GM21737 (cell line): ENCODE results near the gene LRRC58.

Experiments used
- ATAC-seq: cut with Tn5 transposase; IDR thresholded peaks from one replicate; pipeline ENCODE4 v1.9.1; 2021; ENCODE audit warnings: mild to moderate bottlenecking, moderate library complexity; ENCODE audit not compliant: unreplicated experiment

Gene LRRC58

DNA sequence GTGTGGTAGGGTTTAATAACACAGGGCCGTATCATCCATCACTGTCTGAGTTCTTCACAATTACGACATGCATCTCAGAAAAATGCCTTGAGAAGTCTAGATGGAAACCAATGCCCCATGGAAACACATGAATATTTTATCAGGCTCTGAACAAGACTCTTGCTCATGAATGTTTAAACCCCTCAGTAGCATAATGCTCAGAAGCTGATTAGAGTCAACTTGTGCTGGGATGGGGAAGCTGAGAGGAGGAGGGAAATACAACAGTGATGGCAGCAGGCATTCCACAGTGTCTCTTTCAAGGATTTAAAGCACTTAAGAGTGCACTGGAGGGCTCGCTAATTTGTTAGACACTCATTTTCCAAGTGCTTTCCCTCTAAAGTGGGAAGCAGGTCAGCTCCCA, 67.9 kb downstream of the LRRC58 start:
- no peak for ATAC-seq

DNA sequence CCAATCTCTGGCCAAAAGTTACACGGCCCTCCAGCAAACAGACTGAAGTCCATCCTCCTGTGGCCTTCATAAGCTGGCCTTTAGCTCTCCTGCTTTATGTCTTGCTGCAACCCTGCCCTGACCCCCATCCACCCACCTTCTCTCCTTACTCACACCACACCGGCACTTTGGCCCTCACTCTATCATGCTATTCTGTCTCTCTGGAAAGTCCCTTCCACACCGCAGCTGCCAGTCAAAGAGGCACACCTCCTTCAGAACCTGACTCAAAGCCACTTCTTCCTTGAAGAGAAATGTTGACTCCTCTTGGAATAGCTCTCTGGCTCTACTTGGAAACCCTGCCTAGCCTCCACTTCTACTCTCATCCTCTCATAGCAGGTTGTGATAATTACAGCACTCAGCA, 68.6 kb downstream of the LRRC58 start:
- no peak for ATAC-seq

DNA sequence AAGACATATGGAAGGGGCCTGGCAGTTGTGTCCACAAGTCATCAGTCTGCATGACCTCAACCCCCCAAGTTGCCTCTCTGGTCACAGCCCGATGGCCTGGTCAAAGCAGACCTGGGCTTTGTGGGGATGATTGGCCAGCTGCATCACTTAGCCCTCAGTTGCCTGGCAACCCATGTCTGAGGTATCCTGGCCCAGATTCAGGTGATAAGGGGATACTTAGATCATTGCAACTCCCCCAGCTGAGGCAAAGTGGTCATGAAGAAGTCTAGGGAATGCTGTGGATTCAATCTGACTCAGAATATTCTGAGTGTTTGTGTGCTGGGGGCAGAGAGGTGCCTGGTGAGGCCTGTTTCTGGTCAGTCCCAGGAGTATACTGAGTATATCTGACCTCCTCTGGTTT, 69.1 kb downstream of the LRRC58 start:
- no peak for ATAC-seq

DNA sequence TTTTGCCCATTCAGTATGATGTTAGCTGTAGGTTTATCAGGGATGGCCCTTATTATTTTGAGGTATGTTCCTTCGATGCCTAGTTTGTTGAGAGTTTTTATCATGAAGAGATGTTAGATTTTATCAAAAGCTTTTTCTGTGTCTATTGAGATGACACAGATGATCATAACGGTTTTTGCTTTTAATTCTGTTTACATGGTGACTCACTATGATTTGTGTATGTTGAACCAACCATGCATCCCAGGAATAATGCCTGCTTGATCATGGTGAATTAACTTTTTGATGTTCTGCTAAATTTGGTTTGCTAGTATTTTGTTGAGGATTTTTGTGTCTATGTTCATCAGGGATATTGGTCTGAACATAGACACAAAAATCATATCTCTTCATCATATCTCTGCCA, 72.4 kb downstream of the LRRC58 start:
- no peak for ATAC-seq

DNA sequence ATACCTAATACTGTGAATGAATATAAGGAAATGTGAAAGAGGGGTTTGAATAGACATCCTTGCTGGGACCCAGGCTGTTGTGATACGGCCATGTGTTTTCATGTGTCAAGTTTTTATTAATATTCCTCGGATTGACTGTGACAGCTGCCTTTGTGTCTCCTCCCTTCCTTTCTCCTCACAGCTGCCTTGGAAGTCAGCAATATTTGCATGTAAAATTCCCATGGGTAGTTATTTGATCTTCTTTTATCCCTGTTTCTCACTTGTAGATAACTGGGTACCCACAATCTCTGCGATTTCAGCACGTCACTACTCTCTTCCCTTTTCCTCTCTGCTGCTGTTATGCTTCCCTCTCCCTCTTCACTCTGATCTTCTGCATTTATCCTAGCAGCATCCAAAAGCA, 73.5 kb downstream of the LRRC58 start:
- ATAC-seq, result no peak

DNA sequence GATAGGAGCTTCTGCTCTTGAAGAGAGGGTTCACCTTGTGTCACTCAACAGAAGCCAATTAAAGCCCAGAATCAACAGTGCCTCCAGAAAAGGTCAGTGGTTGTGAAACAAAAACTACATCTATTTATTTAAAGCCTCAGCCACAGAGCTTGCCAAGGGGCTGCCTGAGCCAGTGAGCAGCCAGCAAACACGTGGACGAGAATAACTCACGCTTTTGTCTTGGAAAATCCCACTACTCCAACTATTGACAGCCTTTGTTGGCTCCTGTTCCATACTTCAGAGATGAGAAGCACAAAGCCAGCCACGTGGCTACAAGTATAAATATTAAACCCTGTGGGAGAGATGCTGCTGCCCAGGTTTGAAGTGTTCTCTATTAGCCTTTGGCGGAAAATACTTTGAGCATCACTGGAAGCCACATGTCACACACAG, 74.4 kb downstream of the LRRC58 start:
- ATAC-seq, result no peak
